K562 (cell line): ENCODE data around the gene DNAJB2. TPM values are rescaled to one million over a fixed set of nuclear protein-coding genes. Genes with fewer than 3 reads are reported as not detected.

ENCODE experiments used
- ADNP ChIP-seq: fragments of 200-800 bp; sonication (Bioruptor generic); IDR thresholded peaks from 2 replicates; pipeline ENCODE4 v1.6.1; 2016; ENCODE audit warnings: missing genetic modification characterization, missing compliant biosample characterization
- KLF16 ChIP-seq: IDR thresholded peaks from 2 replicates; pipeline ENCODE4 v1.6.1; 2016; ENCODE audit warnings: antibody characterized with exemption
- MGA ChIP-seq: fragments of 450-650 bp; IDR thresholded peaks from 2 replicates; pipeline ENCODE4 v1.6.1; 2016; ENCODE audit warnings: mild to moderate bottlenecking, moderate library complexity
- MTA1 ChIP-seq: fragments of 450-650 bp; IDR thresholded peaks from 2 replicates; pipeline ENCODE4 v1.6.1; 2017; ENCODE audit warnings: borderline replicate concordance
- MYC ChIP-seq, 2 experiments: fragments of 250-450 bp in 1 of 2; sonication (Bioruptor Pico) in 1 of 2; IDR thresholded peaks; 2 replicates each; pipeline versions ENCODE4 v1.5.1 to v1.6.1; 2012 to 2021; ENCODE audit warnings: low read depth in 2 of 2, borderline replicate concordance in 1 of 2, improper control_type of control experiment in 1 of 2, low read length in 1 of 2, mild to moderate bottlenecking in 1 of 2, moderate library complexity in 1 of 2
- NONO ChIP-seq, 2 experiments: fragments of 200-400 bp in 1 of 2; fragments of 450-650 bp in 1 of 2; formaldehyde crosslinking in 1 of 2; IDR thresholded peaks; 2 replicates each; pipeline ENCODE4 v1.6.1; 2017; ENCODE audit warnings: low read depth in 2 of 2, mild to moderate bottlenecking in 2 of 2, moderate library complexity in 2 of 2, low read length in 1 of 2
- PCBP1 ChIP-seq: fragments of 200-400 bp; formaldehyde crosslinking; IDR thresholded peaks from 2 replicates; pipeline ENCODE4 v1.6.1; 2018; ENCODE audit warnings: mild to moderate bottlenecking, low read depth, low read length; ENCODE audit not compliant: poor library complexity, severe bottlenecking
- RBM39 ChIP-seq: fragments of 200-400 bp; formaldehyde crosslinking; optimal IDR thresholded peaks from 2 replicates; pipeline ENCODE3; 2018; ENCODE audit warnings: low read depth, low read length
- SETDB1 ChIP-seq: IDR thresholded peaks from one replicate; pipeline ENCODE4 v1.6.1; 2012; ENCODE audit warnings: low read length, control low read depth, inconsistent platforms
- ZBTB26 ChIP-seq: fragments of 450-650 bp; formaldehyde crosslinking; IDR thresholded peaks from 2 replicates; pipeline ENCODE4 v1.4.0; 2022; ENCODE audit warnings: missing genetic modification characterization
- ZFP30 ChIP-seq: fragments of 250-450 bp; sonication (Bioruptor Pico); IDR thresholded peaks from 2 replicates; pipeline ENCODE4 v1.8.0; 2022; ENCODE audit warnings: moderate library complexity, mild to moderate bottlenecking, inconsistent platforms, borderline replicate concordance
- ZNF212 ChIP-seq: fragments of 450-650 bp; formaldehyde crosslinking; IDR thresholded peaks from 2 replicates; pipeline ENCODE4 v1.4.0; 2020; ENCODE audit warnings: mild to moderate bottlenecking
- ZNF830 ChIP-seq: fragments of 250-450 bp; sonication (Bioruptor Pico); IDR thresholded peaks from 2 replicates; pipeline ENCODE4 v1.5.0; 2021; ENCODE audit warnings: mild to moderate bottlenecking
- polyA plus RNA-seq, 8 experiments: library from polyadenylated mRNA; depleted of rRNA in 4 of 8; stranded (reverse) in 5 of 8; unstranded in 3 of 8; fragments of >200 nt; fragmentation: Nextera tagmentation in 2 of 8; fragmentation: Illumina TruSeq in 1 of 8; extraction: Ambion mirVana in 2 of 8; extraction: Trizol in 1 of 8; gene quantifications; 2 replicates each; pipeline versions ENCODE4 v1.2.1 to v1.2.3, GENCODE V29; 2011 to 2014; ENCODE audit warnings: inconsistent platforms in 1 of 8, missing spikeins in 1 of 8
- total RNA-seq, 7 experiments: library from RNA; depleted of rRNA in 6 of 7; stranded (reverse); fragments of >200 nt in 6 of 7; fragmentation: Illumina TruSeq in 2 of 7; extraction: Trizol in 2 of 7; gene quantifications; 2 replicates each; pipeline versions ENCODE4 v1.2.1 to v1.2.3, GENCODE V29; 2011 to 2021; ENCODE audit warnings: low replicate concordance in 1 of 7

Gene DNAJB2
- total and polyA plus RNA-seq, 9 of the 15 experiments (the other 6 are each of a cell fraction or from before 2014, with no cell fraction given): 0.08 to 3.0 (median 2.2) TPM; not detected in 1

- TF ChIP-seq MYC (IDR thresholded peaks at IDR 0.05; ENCODE audit: low read depth, low read length) (peak; percentile 97), MYC (CRISPR knock-in tag; IDR thresholded peaks at IDR 0.05; ENCODE audit: borderline replicate concordance, low read depth) (peak; percentile 50; the same call in 1 of the 2 replicates), ZNF212 (CRISPR knock-in tag) (no peak), RBM39 (peak; percentile 57), PCBP1 (peak; percentile 62), SETDB1 (no peak), MTA1 (peak; percentile 46; the same call in 1 of the 2 replicates), ADNP (no peak), NONO (IDR thresholded peaks at IDR 0.05; ENCODE audit: low read depth in 2 of 2, low read length in 1 of 2) (peak in 1 of 2 experiments; percentile 89; a peak in 2 of 4 replicates), ZBTB26 (CRISPR knock-in tag) (peak; percentile 80), ZFP30 (CRISPR knock-in tag) (no peak), ZNF830 (CRISPR knock-in tag) (no peak), KLF16 (peak; percentile 62; the same call in 1 of the 2 replicates), MGA (peak; percentile 69)
These were observed 15.5 kb downstream of the DNAJB2 start (continued) for GRCh38 chr2:219294356-219295351.
